Parathyroid adenoma (tissue), 2 donors: ENCODE measurements around the gene NR2C1.

Source experiments
- H2AFZ ChIP-seq: fragments of 300-600 bp; sonication (generic); one replicate; pipeline ENCODE4 v1.7.0; 2017; ENCODE audit warnings: antibody characterized with exemption, mild to moderate bottlenecking
- H3K27ac ChIP-seq: fragments of 300-600 bp; sonication (generic); one replicate; pipeline ENCODE4 v1.7.0; 2017
- H3K27me3 ChIP-seq: fragments of 300-600 bp; sonication (generic); one replicate; pipeline ENCODE4 v1.7.0; 2017; ENCODE audit warnings: low read length; ENCODE audit not compliant: control insufficient read depth, insufficient read depth
- H3K36me3 ChIP-seq: fragments of 300-600 bp; sonication (generic); one replicate; pipeline ENCODE4 v1.7.0; 2017; ENCODE audit warnings: low read length; ENCODE audit not compliant: control insufficient read depth, insufficient read depth
- H3K4me1 ChIP-seq: fragments of 300-600 bp; sonication (generic); one replicate; pipeline ENCODE4 v1.7.0; 2017; ENCODE audit warnings: control low read depth
- H3K4me2 ChIP-seq: fragments of 300-600 bp; sonication (generic); one replicate; pipeline ENCODE4 v1.7.0; 2017; ENCODE audit warnings: low read length
- H3K4me3 ChIP-seq: fragments of 300-600 bp; sonication (generic); one replicate; pipeline ENCODE4 v1.7.0; 2017; ENCODE audit warnings: low read depth, low read length
- H3K79me2 ChIP-seq: fragments of 300-600 bp; sonication (generic); one replicate; pipeline ENCODE4 v1.7.0; 2017; ENCODE audit warnings: control low read depth
- H3K9ac ChIP-seq: fragments of 300-600 bp; sonication (generic); one replicate; pipeline ENCODE4 v1.7.0; 2017; ENCODE audit warnings: mild to moderate bottlenecking
- H3K9me3 ChIP-seq: fragments of 300-600 bp; sonication (generic); one replicate; pipeline ENCODE4 v1.7.0; 2017; ENCODE audit warnings: low read length; ENCODE audit not compliant: control insufficient read depth
- TF ChIP-seq, protein P1 (sequence below): fragments of 300-600 bp; sonication (generic); IDR thresholded peaks from one replicate; pipeline ENCODE4 v1.7.0; 2017; ENCODE audit warnings: antibody characterized with exemption, mild to moderate bottlenecking
- donor health status: primary hyperparathyroidism.

The NR2C1 gene

GRCh38 chr12:95051241-95051640 is 22.2 kb downstream of the NR2C1 start:
- H3K27me3 ChIP-seq, result no peaks in the 10 kb centered on the region
- TF ChIP-seq, protein P1, sequence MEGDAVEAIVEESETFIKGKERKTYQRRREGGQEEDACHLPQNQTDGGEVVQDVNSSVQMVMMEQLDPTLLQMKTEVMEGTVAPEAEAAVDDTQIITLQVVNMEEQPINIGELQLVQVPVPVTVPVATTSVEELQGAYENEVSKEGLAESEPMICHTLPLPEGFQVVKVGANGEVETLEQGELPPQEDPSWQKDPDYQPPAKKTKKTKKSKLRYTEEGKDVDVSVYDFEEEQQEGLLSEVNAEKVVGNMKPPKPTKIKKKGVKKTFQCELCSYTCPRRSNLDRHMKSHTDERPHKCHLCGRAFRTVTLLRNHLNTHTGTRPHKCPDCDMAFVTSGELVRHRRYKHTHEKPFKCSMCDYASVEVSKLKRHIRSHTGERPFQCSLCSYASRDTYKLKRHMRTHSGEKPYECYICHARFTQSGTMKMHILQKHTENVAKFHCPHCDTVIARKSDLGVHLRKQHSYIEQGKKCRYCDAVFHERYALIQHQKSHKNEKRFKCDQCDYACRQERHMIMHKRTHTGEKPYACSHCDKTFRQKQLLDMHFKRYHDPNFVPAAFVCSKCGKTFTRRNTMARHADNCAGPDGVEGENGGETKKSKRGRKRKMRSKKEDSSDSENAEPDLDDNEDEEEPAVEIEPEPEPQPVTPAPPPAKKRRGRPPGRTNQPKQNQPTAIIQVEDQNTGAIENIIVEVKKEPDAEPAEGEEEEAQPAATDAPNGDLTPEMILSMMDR, result no peak

DNA sequence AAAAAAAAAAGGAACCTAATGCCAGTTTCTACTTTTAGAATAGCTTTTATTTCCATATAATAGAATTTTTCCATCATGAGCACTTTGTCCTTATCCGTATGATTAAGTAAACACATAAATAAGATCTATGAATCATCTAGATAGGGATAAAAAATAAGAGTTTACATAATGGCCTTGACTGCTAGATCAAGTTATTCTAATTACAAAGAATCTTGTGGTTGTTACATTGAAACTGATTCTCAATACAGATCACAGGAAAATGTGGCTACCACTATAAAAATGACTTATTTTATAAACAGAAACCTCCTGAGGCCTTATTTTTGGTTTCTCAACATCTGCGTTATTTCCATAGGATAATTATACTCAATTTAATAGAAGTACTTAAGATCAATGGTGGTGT is 35.5 kb downstream of the NR2C1 start:
- Histone ChIP-seq H3K79me2 (no peaks in the 10 kb centered on the region), H3K9ac (no peak overlapping the region), H2AFZ (no peak overlapping the region), H3K4me2 (no peak overlapping the region), H3K9me3 (no peaks in the 10 kb centered on the region), H3K27ac (no peak overlapping the region), H3K4me1 (no peaks in the 10 kb centered on the region), H3K36me3 (no peaks in the 10 kb centered on the region), H3K27me3 (no peaks in the 10 kb centered on the region), H3K4me3 (no peak overlapping the region)
- TF ChIP-seq, protein P1, result no peak

More at GRCh38 chr12:95051241-95051640, 22.2 kb downstream of the NR2C1 start:
- Histone ChIP-seq H3K4me2 (no peak overlapping the region), H3K9ac (no peak overlapping the region), H3K79me2 (no peaks in the 10 kb centered on the region), H3K9me3 (no peaks in the 10 kb centered on the region), H3K4me3 (no peak overlapping the region), H2AFZ (no peak overlapping the region), H3K36me3 (no peaks in the 10 kb centered on the region), H3K27ac (no peak overlapping the region), H3K4me1 (no peaks in the 10 kb centered on the region)

GRCh38 chr12:95034750-95035149 is 38.7 kb downstream of the NR2C1 start:
- H3K36me3 ChIP-seq, result no peaks in the 10 kb centered on the region
- H3K4me2 ChIP-seq, result no peak overlapping the region
- no peaks in the 10 kb centered on the region for H3K4me1 ChIP-seq
- no peak overlapping the region for H3K9ac ChIP-seq
- no peaks in the 10 kb centered on the region for H3K9me3 ChIP-seq
- no peak overlapping the region for H3K4me3 ChIP-seq
- no peaks in the 10 kb centered on the region for H3K27me3 ChIP-seq
- H3K79me2 ChIP-seq, result no peaks in the 10 kb centered on the region
- no peak overlapping the region for H2AFZ ChIP-seq
- TF ChIP-seq, protein P1, result no peak
- no peak overlapping the region for H3K27ac ChIP-seq

DNA sequence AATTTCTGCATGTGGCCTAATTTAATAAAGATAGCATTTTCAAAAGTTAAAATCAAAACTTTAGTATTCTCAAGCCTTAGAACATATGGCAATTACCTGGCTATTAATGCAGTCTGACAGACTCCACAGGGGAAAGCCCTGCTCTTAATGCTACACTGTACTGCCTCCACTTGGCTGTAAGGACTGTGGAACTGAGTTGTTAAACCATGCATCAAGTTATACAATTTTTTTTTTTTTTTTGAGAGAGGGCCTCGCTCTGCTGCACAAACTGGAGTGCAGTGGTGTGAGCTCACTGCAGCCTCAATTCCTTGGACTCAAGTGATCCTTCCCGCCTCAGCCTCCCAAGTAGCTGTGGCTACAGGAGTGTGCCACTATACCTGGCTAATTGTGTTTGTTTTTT is 50.9 kb downstream of the NR2C1 start:
- Histone ChIP-seq H3K79me2 (no peaks in the 10 kb centered on the region), H3K4me1 (no peaks in the 10 kb centered on the region), H3K9ac (no peak overlapping the region), H3K36me3 (no peaks in the 10 kb centered on the region), H3K4me3 (no peak overlapping the region), H3K4me2 (no peak overlapping the region), H3K27ac (no peak overlapping the region), H3K9me3 (no peaks in the 10 kb centered on the region), H2AFZ (no peak overlapping the region), H3K27me3 (no peaks in the 10 kb centered on the region)
- TF ChIP-seq, protein P1, result no peak

GRCh38 chr12:95017482-95017881 is 55.9 kb downstream of the NR2C1 start:
- Histone ChIP-seq H3K27ac (no peak overlapping the region), H3K9ac (no peak overlapping the region), H3K27me3 (no peaks in the 10 kb centered on the region), H3K79me2 (no peaks in the 10 kb centered on the region), H3K4me3 (no peak overlapping the region), H3K4me1 (no peaks in the 10 kb centered on the region), H3K4me2 (no peak overlapping the region), H3K36me3 (no peaks in the 10 kb centered on the region), H2AFZ (no peak overlapping the region), H3K9me3 (no peaks in the 10 kb centered on the region)
- TF ChIP-seq, protein P1, result no peak
